SU-DHL-6 (cell line): ENCODE measurements around the gene SCN8A.

ENCODE experiments used
- CTCF ChIP-seq: fragments of 200-600 bp; sonication (generic); IDR thresholded peaks from one replicate; pipeline ENCODE4 v1.5.1; 2017; ENCODE audit warnings: antibody characterized with exemption, mild to moderate bottlenecking, low read length, moderate library complexity; ENCODE audit not compliant: insufficient read depth, poor library complexity, severe bottlenecking
- EZH2phosphoT487 ChIP-seq: fragments of 200-600 bp; sonication (generic), shearing (Covaris generic); conservative IDR thresholded peaks from 2 replicates; pipeline ENCODE4 v1.6.1; 2018; ENCODE audit warnings: mild to moderate bottlenecking, antibody characterized with exemption, low read length, moderate library complexity, mixed read lengths

- TF ChIP-seq CTCF = no peak
- TF ChIP-seq EZH2phosphoT487 = no peak
These were observed 86.4 kb downstream of the SCN8A start for GRCh38 chr12:51677284-51677968.
